WTC11 (cell line): Measurements from ENCODE around the gene C1QTNF1. TPM values are rescaled to one million over a fixed set of nuclear protein-coding genes. Genes with fewer than 3 reads are reported as not detected.

Experiments used
- ATAC-seq: fragments of 200-7000 bp; cut with Tn5 transposase; 2 replicates; pipeline ENCODE4 v1.10.0; 2021; ENCODE audit warnings: mild to moderate bottlenecking, moderate library complexity
- CTCF ChIA-PET: fragments of 300-600 bp; sonication (Branson Sonifier 250); formaldehyde crosslinking; loops from one replicate; lab custom pipeline; 2021; ENCODE audit warnings: antibody characterized with exemption; lab: Charles Lee
- POLR2A ChIA-PET: fragments of 350-600 bp; sonication (Branson Sonifier 250); formaldehyde crosslinking; loops from one replicate; lab custom pipeline; 2021; ENCODE audit warnings: antibody characterized with exemption; lab: Charles Lee
- DNase-seq: peaks from one replicate; pipeline ENCODE4 v3.0.0; 2021; ENCODE audit warnings: low spot score
- H3K27ac Mint-ChIP-seq: 2 replicates; pipeline ENCODE4 v1.8.0; 2021; ENCODE audit warnings: mixed read lengths
- H3K27me3 Mint-ChIP-seq: 2 replicates; pipeline ENCODE4 v1.8.0; 2021; ENCODE audit warnings: low read depth, mild to moderate bottlenecking, moderate library complexity, mixed read lengths
- H3K36me3 Mint-ChIP-seq: 2 replicates; pipeline ENCODE4 v1.8.0; 2021; ENCODE audit warnings: mixed read lengths
- H3K4me1 Mint-ChIP-seq: 2 replicates; pipeline ENCODE4 v1.8.0; 2022; ENCODE audit warnings: mixed read lengths
- H3K4me3 Mint-ChIP-seq: 2 replicates; pipeline ENCODE4 v1.8.0; 2021; ENCODE audit warnings: mild to moderate bottlenecking, moderate library complexity, mixed read lengths
- H3K9me3 Mint-ChIP-seq: 2 replicates; pipeline ENCODE4 v1.8.0; 2021; ENCODE audit warnings: mixed read lengths
- ELF4 ChIP-seq: sonication (generic); formaldehyde crosslinking; IDR thresholded peaks from 2 replicates; pipeline ENCODE4 v1.8.1; 2022; ENCODE audit warnings: low read depth, mild to moderate bottlenecking, moderate library complexity, missing genetic modification reagents
- EMX1 ChIP-seq: fragments of 250-450 bp; sonication (Bioruptor Pico); IDR thresholded peaks from 2 replicates; pipeline ENCODE4 v1.8.0; 2021; ENCODE audit warnings: mild to moderate bottlenecking
- ETV6 ChIP-seq: sonication (generic); formaldehyde crosslinking; IDR thresholded peaks from 2 replicates; pipeline ENCODE4 v1.8.1; 2022; ENCODE audit warnings: mild to moderate bottlenecking, missing genetic modification reagents
- FOXJ3 ChIP-seq: sonication (generic); formaldehyde crosslinking; IDR thresholded peaks from 2 replicates; pipeline ENCODE4 v1.9.0; 2021; ENCODE audit warnings: missing genetic modification reagents, mild to moderate bottlenecking, borderline replicate concordance
- FOXP1 ChIP-seq: sonication (generic); formaldehyde crosslinking; IDR thresholded peaks from 2 replicates; pipeline ENCODE4 v1.8.0; 2022; ENCODE audit warnings: missing genetic modification reagents, mild to moderate bottlenecking, moderate library complexity, borderline replicate concordance
- GABPB1 ChIP-seq: sonication (generic); formaldehyde crosslinking; IDR thresholded peaks from 2 replicates; pipeline ENCODE4 v1.8.1; 2023; ENCODE audit warnings: mild to moderate bottlenecking, missing genetic modification reagents
- GRHL2 ChIP-seq: fragments of 250-450 bp; sonication (Bioruptor Pico); IDR thresholded peaks from 2 replicates; pipeline ENCODE4 v1.8.0; 2022; ENCODE audit warnings: mild to moderate bottlenecking, moderate library complexity; ENCODE audit not compliant: insufficient replicate concordance, severe bottlenecking
- GTF2I ChIP-seq: fragments of 250-450 bp; sonication (Bioruptor Pico); conservative IDR thresholded peaks from 2 replicates; pipeline ENCODE4 v1.4.0; 2021; ENCODE audit warnings: mild to moderate bottlenecking
- JAZF1 ChIP-seq: fragments of 250-450 bp; sonication (Bioruptor Pico); IDR thresholded peaks from 2 replicates; pipeline ENCODE4 v1.9.0; 2021; ENCODE audit warnings: moderate library complexity, mild to moderate bottlenecking, inconsistent platforms
- MXD4 ChIP-seq: fragments of 250-450 bp; sonication (Bioruptor Pico); IDR thresholded peaks from 2 replicates; pipeline ENCODE4 v1.8.0; 2021; ENCODE audit warnings: mild to moderate bottlenecking, moderate library complexity, borderline replicate concordance
- TEAD1 ChIP-seq: sonication (generic); formaldehyde crosslinking; IDR thresholded peaks from 2 replicates; pipeline ENCODE4 v1.8.0; 2022; ENCODE audit warnings: mild to moderate bottlenecking, missing genetic modification reagents
- TP53 ChIP-seq: sonication (generic); formaldehyde crosslinking; IDR thresholded peaks from 2 replicates; pipeline ENCODE4 v1.8.1; 2023; ENCODE audit warnings: mild to moderate bottlenecking, missing genetic modification reagents
- ZNF138 ChIP-seq: sonication (generic); formaldehyde crosslinking; conservative IDR thresholded peaks from 2 replicates; pipeline ENCODE4 v1.8.1; 2022; ENCODE audit warnings: mild to moderate bottlenecking, moderate library complexity, missing genetic modification reagents
- ZNF317 ChIP-seq: sonication (generic); formaldehyde crosslinking; IDR thresholded peaks from 2 replicates; pipeline ENCODE4 v1.8.1; 2023; ENCODE audit warnings: low read depth, mild to moderate bottlenecking, moderate library complexity, missing genetic modification reagents, borderline replicate concordance
- ZNF396 ChIP-seq: fragments of 250-450 bp; sonication (Bioruptor Pico); IDR thresholded peaks from 2 replicates; pipeline ENCODE4 v1.8.0; 2021; ENCODE audit warnings: mild to moderate bottlenecking, moderate library complexity, borderline replicate concordance
- total RNA-seq: library from RNA; stranded (reverse); gene quantifications from 3 replicates; pipeline ENCODE4 v1.2.3, GENCODE V29; 2021
- TF ChIP-seq, protein P1 (sequence below): sonication (generic); formaldehyde crosslinking; IDR thresholded peaks from 2 replicates; pipeline ENCODE4 v1.8.1; 2022; ENCODE audit warnings: missing genetic modification reagents, borderline replicate concordance
- TF ChIP-seq, protein P2 (sequence below): fragments of 250-450 bp; sonication (Bioruptor Pico); IDR thresholded peaks from 2 replicates; pipeline ENCODE4 v1.9.0; 2021; ENCODE audit warnings: mild to moderate bottlenecking
- TF ChIP-seq, protein P3 (sequence below): sonication (generic); formaldehyde crosslinking; IDR thresholded peaks from 2 replicates; pipeline ENCODE4 v1.8.0; 2022; ENCODE audit warnings: mild to moderate bottlenecking, missing genetic modification reagents
- TF ChIP-seq, protein P4 (sequence below): sonication (generic); formaldehyde crosslinking; IDR thresholded peaks from 2 replicates; pipeline ENCODE4 v1.8.0; 2022; ENCODE audit warnings: mild to moderate bottlenecking, missing genetic modification reagents
- TF ChIP-seq, protein P5 (sequence below): fragments of 250-450 bp; sonication (Bioruptor Pico); IDR thresholded peaks from 2 replicates; pipeline ENCODE4 v1.9.0; 2021; ENCODE audit warnings: moderate library complexity, mild to moderate bottlenecking, inconsistent platforms, borderline replicate concordance
- TF ChIP-seq, protein P6 (sequence below): fragments of 250-450 bp; sonication (Bioruptor Pico); IDR thresholded peaks from 2 replicates; pipeline ENCODE4 v1.9.0; 2021; ENCODE audit warnings: mild to moderate bottlenecking, borderline replicate concordance
- TF ChIP-seq, protein P7 (sequence below): sonication (generic); formaldehyde crosslinking; IDR thresholded peaks from 2 replicates; pipeline ENCODE4 v1.8.1; 2023; ENCODE audit warnings: mild to moderate bottlenecking, missing genetic modification reagents, moderate library complexity

C1QTNF1 gene
- total RNA-seq, 1 experiment from 2014 or later: 1.7 TPM

DNA sequence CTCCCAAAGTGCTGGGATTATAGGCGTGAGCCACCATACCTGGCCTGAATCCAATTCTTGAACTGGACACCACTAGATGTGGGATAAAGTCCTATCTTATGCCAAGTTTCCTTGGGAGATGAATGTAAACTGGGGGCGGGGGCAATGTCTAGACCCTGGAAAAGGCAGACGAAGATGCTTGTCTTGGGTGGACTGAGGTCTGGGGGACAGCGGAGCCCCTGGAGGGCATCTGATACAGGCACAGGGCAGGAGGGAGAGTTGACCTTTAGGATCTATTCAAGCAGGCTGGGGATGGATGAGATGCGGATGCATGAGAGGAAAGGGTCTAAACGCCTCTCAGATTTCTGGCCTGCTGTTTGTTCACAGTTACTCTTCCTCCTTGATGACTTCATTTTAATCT is 11.7 kb downstream of the C1QTNF1 start (continued):
- TF ChIP-seq ZNF138 (CRISPR knock-in tag) (no peak), TP53 (CRISPR knock-in tag) (no peak), GABPB1 (CRISPR knock-in tag) (no peak), ZNF396 (CRISPR knock-in tag) (no peak), FOXP1 (no peak)
- TF ChIP-seq, protein P1, sequence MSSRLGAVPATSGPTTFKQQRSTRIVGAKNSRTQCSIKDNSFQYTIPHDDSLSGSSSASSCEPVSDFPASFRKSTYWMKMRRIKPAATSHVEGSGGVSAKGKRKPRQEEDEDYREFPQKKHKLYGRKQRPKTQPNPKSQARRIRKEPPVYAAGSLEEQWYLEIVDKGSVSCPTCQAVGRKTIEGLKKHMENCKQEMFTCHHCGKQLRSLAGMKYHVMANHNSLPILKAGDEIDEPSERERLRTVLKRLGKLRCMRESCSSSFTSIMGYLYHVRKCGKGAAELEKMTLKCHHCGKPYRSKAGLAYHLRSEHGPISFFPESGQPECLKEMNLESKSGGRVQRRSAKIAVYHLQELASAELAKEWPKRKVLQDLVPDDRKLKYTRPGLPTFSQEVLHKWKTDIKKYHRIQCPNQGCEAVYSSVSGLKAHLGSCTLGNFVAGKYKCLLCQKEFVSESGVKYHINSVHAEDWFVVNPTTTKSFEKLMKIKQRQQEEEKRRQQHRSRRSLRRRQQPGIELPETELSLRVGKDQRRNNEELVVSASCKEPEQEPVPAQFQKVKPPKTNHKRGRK: no peak
- TF ChIP-seq, protein P2, sequence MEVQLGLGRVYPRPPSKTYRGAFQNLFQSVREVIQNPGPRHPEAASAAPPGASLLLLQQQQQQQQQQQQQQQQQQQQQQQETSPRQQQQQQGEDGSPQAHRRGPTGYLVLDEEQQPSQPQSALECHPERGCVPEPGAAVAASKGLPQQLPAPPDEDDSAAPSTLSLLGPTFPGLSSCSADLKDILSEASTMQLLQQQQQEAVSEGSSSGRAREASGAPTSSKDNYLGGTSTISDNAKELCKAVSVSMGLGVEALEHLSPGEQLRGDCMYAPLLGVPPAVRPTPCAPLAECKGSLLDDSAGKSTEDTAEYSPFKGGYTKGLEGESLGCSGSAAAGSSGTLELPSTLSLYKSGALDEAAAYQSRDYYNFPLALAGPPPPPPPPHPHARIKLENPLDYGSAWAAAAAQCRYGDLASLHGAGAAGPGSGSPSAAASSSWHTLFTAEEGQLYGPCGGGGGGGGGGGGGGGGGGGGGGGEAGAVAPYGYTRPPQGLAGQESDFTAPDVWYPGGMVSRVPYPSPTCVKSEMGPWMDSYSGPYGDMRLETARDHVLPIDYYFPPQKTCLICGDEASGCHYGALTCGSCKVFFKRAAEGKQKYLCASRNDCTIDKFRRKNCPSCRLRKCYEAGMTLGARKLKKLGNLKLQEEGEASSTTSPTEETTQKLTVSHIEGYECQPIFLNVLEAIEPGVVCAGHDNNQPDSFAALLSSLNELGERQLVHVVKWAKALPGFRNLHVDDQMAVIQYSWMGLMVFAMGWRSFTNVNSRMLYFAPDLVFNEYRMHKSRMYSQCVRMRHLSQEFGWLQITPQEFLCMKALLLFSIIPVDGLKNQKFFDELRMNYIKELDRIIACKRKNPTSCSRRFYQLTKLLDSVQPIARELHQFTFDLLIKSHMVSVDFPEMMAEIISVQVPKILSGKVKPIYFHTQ (CRISPR knock-in tag): no peak
- TF ChIP-seq, protein P3, sequence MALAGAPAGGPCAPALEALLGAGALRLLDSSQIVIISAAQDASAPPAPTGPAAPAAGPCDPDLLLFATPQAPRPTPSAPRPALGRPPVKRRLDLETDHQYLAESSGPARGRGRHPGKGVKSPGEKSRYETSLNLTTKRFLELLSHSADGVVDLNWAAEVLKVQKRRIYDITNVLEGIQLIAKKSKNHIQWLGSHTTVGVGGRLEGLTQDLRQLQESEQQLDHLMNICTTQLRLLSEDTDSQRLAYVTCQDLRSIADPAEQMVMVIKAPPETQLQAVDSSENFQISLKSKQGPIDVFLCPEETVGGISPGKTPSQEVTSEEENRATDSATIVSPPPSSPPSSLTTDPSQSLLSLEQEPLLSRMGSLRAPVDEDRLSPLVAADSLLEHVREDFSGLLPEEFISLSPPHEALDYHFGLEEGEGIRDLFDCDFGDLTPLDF (CRISPR knock-in tag): no peak
- TF ChIP-seq, protein P4, sequence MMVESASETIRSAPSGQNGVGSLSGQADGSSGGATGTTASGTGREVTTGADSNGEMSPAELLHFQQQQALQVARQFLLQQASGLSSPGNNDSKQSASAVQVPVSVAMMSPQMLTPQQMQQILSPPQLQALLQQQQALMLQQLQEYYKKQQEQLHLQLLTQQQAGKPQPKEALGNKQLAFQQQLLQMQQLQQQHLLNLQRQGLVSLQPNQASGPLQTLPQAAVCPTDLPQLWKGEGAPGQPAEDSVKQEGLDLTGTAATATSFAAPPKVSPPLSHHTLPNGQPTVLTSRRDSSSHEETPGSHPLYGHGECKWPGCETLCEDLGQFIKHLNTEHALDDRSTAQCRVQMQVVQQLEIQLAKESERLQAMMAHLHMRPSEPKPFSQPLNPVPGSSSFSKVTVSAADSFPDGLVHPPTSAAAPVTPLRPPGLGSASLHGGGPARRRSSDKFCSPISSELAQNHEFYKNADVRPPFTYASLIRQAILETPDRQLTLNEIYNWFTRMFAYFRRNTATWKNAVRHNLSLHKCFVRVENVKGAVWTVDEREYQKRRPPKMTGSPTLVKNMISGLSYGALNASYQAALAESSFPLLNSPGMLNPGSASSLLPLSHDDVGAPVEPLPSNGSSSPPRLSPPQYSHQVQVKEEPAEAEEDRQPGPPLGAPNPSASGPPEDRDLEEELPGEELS (CRISPR knock-in tag): no peak

DNA sequence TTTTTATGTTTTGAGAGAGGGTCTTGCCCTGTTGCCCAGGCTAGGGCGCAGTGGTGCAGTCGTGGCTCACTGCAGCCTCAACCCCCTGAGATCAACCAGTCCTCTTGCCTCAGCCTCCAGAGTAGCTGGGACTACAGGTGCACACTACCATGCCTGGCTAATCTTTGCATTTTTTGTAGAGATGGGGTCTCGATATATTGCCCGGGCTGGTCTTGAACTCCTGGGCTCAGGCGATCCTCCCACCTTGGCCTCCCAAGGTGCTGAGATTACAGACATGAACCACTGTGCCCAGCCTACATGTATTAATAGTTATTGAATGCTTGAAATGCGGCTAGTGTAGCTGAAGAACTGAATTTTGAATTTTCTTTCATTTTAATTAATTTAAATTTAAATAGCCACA is 12.2 kb downstream of the C1QTNF1 start:
- Mint-ChIP-seq H3K27me3 (peaks cover 21% of the 10 kb centered on the region), H3K4me1 (peaks cover 6% of the 10 kb centered on the region; the same call in 1 of the 2 replicates), H3K27ac (no peak overlapping the region), H3K36me3 (no peaks in the 10 kb centered on the region), H3K4me3 (no peak overlapping the region), H3K9me3 (no peaks in the 10 kb centered on the region)
- CTCF ChIA-PET: interaction anchor here (1.0 to 2.1 kb wide), 2 partner anchors 10 to 48 kb away, joined by 3 to 12 read pairs; no protein-coding TSS in a partner anchor
- ATAC-seq (no peak), DNase-seq (no peak)
- TF ChIP-seq ZNF317 (CRISPR knock-in tag): no peak
- TF ChIP-seq EMX1 (CRISPR knock-in tag): no peak
- no peak for TF ChIP-seq GTF2I (CRISPR knock-in tag)
- no peak for TF ChIP-seq ETV6 (CRISPR knock-in tag)
- TF ChIP-seq, protein P5, sequence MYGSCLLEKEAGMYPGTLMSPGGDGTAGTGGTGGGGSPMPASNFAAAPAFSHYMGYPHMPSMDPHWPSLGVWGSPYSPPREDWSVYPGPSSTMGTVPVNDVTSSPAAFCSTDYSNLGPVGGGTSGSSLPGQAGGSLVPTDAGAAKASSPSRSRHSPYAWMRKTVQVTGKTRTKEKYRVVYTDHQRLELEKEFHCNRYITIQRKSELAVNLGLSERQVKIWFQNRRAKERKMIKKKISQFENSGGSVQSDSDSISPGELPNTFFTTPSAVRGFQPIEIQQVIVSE (CRISPR knock-in tag): no peak
- no peak for TF ChIP-seq GRHL2 (CRISPR knock-in tag)
- TF ChIP-seq JAZF1 (CRISPR knock-in tag): no peak
- TF ChIP-seq, protein P6, sequence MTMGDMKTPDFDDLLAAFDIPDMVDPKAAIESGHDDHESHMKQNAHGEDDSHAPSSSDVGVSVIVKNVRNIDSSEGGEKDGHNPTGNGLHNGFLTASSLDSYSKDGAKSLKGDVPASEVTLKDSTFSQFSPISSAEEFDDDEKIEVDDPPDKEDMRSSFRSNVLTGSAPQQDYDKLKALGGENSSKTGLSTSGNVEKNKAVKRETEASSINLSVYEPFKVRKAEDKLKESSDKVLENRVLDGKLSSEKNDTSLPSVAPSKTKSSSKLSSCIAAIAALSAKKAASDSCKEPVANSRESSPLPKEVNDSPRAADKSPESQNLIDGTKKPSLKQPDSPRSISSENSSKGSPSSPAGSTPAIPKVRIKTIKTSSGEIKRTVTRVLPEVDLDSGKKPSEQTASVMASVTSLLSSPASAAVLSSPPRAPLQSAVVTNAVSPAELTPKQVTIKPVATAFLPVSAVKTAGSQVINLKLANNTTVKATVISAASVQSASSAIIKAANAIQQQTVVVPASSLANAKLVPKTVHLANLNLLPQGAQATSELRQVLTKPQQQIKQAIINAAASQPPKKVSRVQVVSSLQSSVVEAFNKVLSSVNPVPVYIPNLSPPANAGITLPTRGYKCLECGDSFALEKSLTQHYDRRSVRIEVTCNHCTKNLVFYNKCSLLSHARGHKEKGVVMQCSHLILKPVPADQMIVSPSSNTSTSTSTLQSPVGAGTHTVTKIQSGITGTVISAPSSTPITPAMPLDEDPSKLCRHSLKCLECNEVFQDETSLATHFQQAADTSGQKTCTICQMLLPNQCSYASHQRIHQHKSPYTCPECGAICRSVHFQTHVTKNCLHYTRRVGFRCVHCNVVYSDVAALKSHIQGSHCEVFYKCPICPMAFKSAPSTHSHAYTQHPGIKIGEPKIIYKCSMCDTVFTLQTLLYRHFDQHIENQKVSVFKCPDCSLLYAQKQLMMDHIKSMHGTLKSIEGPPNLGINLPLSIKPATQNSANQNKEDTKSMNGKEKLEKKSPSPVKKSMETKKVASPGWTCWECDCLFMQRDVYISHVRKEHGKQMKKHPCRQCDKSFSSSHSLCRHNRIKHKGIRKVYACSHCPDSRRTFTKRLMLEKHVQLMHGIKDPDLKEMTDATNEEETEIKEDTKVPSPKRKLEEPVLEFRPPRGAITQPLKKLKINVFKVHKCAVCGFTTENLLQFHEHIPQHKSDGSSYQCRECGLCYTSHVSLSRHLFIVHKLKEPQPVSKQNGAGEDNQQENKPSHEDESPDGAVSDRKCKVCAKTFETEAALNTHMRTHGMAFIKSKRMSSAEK (CRISPR knock-in tag): no peak
- no peak for TF ChIP-seq TEAD1 (CRISPR knock-in tag)
- TF ChIP-seq MXD4: no peak
- TF ChIP-seq ELF4 (CRISPR knock-in tag): no peak
- TF ChIP-seq, protein P7, sequence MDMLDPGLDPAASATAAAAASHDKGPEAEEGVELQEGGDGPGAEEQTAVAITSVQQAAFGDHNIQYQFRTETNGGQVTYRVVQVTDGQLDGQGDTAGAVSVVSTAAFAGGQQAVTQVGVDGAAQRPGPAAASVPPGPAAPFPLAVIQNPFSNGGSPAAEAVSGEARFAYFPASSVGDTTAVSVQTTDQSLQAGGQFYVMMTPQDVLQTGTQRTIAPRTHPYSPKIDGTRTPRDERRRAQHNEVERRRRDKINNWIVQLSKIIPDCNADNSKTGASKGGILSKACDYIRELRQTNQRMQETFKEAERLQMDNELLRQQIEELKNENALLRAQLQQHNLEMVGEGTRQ (CRISPR knock-in tag): no peak
- TF ChIP-seq FOXJ3 (CRISPR knock-in tag): no peak
- POLR2A ChIA-PET: no interaction called here
